T-helper 2 cell (primary cell): ENCODE results near the gene TFEB.

Experiments used
- DNase-seq, 5 experiments: peaks; one replicate each; pipeline versions ENCODE4 v3.0.0 to v3.0.0-alpha.2; 2012 to 2022

Gene TFEB

GRCh38 chr6:41736800-41737555 is 1.6 kb upstream of the TFEB start:
- DNase-seq = no peak

GRCh38 chr6:41736186-41736733 is 852 bp upstream of the TFEB start:
- no peak for DNase-seq

- DNase-seq = peak; percentile 49 to 74 (median 57)
Measured at GRCh38 chr6:41734666-41735426, 562 bp downstream of the TFEB start.

GRCh38 chr6:41733707-41734665 is 1.4 kb downstream of the TFEB start:
- peak; percentile 26 to 83 (median 65) for DNase-seq

GRCh38 chr6:41733360-41733706 is 2.1 kb downstream of the TFEB start:
- DNase-seq = no peak

GRCh38 chr6:41732591-41733359 is 2.6 kb downstream of the TFEB start:
- peak in 4 of 5 experiments; percentile 23 to 79 (median 55) for DNase-seq

- no peak for DNase-seq
Measured at GRCh38 chr6:41732149-41732548, 3.3 kb downstream of the TFEB start.

- DNase-seq = no peak
Measured at GRCh38 chr6:41731561-41732086, 3.8 kb downstream of the TFEB start.

GRCh38 chr6:41730531-41731436 is 4.6 kb downstream of the TFEB start:
- peak in 1 of 5 experiments; percentile 45 for DNase-seq

- DNase-seq = no peak
Measured at GRCh38 chr6:41729624-41730023, 5.8 kb downstream of the TFEB start.

- DNase-seq = no peak
Measured at GRCh38 chr6:41728954-41729353, 6.5 kb downstream of the TFEB start.

GRCh38 chr6:41728073-41728936 is 7.1 kb downstream of the TFEB start:
- DNase-seq = no peak

- no peak for DNase-seq
Measured at GRCh38 chr6:41727705-41728072, 7.7 kb downstream of the TFEB start.

GRCh38 chr6:41726876-41727275 is 8.5 kb downstream of the TFEB start:
- no peak for DNase-seq

- no peak for DNase-seq
Measured at GRCh38 chr6:41724586-41725501, 10.6 kb downstream of the TFEB start.

GRCh38 chr6:41724228-41724580 is 11.2 kb downstream of the TFEB start:
- no peak for DNase-seq

GRCh38 chr6:41723530-41724227 is 11.7 kb downstream of the TFEB start:
- DNase-seq = no peak

- no peak for DNase-seq
Measured at GRCh38 chr6:41722969-41723529, 12.4 kb downstream of the TFEB start.
